ENCODE measurements around the gene CDH13.

GRCh38 chr16:83515395-83515794 is 888.6 kb downstream of the CDH13 start:
- TF ChIP-seq, protein P1, sequence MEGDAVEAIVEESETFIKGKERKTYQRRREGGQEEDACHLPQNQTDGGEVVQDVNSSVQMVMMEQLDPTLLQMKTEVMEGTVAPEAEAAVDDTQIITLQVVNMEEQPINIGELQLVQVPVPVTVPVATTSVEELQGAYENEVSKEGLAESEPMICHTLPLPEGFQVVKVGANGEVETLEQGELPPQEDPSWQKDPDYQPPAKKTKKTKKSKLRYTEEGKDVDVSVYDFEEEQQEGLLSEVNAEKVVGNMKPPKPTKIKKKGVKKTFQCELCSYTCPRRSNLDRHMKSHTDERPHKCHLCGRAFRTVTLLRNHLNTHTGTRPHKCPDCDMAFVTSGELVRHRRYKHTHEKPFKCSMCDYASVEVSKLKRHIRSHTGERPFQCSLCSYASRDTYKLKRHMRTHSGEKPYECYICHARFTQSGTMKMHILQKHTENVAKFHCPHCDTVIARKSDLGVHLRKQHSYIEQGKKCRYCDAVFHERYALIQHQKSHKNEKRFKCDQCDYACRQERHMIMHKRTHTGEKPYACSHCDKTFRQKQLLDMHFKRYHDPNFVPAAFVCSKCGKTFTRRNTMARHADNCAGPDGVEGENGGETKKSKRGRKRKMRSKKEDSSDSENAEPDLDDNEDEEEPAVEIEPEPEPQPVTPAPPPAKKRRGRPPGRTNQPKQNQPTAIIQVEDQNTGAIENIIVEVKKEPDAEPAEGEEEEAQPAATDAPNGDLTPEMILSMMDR (IDR thresholded peaks at IDR 0.05): no peak
- no peak for TF ChIP-seq POLR2A (IDR thresholded peaks at IDR 0.05)

Data from body of pancreas (tissue), 4 donors.